Measurements from ENCODE around the gene COMTD1.

Gene COMTD1

GRCh38 chr10:75220274-75220673 lies 15.5 kb downstream of the COMTD1 start:
- no peak for TF ChIP-seq PATZ1 (CRISPR knock-in tag; IDR thresholded peaks at IDR 0.05; ENCODE audit: borderline replicate concordance)
- no peak for TF ChIP-seq BACH2 (CRISPR knock-in tag; IDR thresholded peaks at IDR 0.05; ENCODE audit: borderline replicate concordance)
- no peak for TF ChIP-seq ZNF70 (CRISPR knock-in tag; IDR thresholded peaks at IDR 0.05)
- TF ChIP-seq PPARA (CRISPR knock-in tag; IDR thresholded peaks at IDR 0.05; ENCODE audit: borderline replicate concordance): no peak
- TF ChIP-seq RARB (CRISPR knock-in tag; IDR thresholded peaks at IDR 0.05): no peak
- no peak for TF ChIP-seq ZFP30 (CRISPR knock-in tag; IDR thresholded peaks at IDR 0.05)
- no peak for TF ChIP-seq SNAI2 (CRISPR knock-in tag; IDR thresholded peaks at IDR 0.05)
- no peak for TF ChIP-seq TSHZ2 (CRISPR knock-in tag; IDR thresholded peaks at IDR 0.05)
- TF ChIP-seq CSRNP3 (CRISPR knock-in tag; IDR thresholded peaks at IDR 0.05): no peak
- no peak for TF ChIP-seq TOX (CRISPR knock-in tag; IDR thresholded peaks at IDR 0.05; ENCODE audit: borderline replicate concordance)
- no peak for TF ChIP-seq ARNTL (CRISPR knock-in tag; IDR thresholded peaks at IDR 0.05; ENCODE audit: borderline replicate concordance, low read depth)
- no peak for TF ChIP-seq ESRRG (CRISPR knock-in tag; IDR thresholded peaks at IDR 0.05)
- TF ChIP-seq ZFP3 (CRISPR knock-in tag; IDR thresholded peaks at IDR 0.05): no peak
- TF ChIP-seq CREB5 (CRISPR knock-in tag; IDR thresholded peaks at IDR 0.05; ENCODE audit: low read depth): no peak
- no peak for ATAC-seq

- no peak for ATAC-seq
- TF ChIP-seq CSRNP3 (CRISPR knock-in tag; IDR thresholded peaks at IDR 0.05) (no peak), TSHZ2 (CRISPR knock-in tag; IDR thresholded peaks at IDR 0.05) (no peak), TCF4 (CRISPR knock-in tag; IDR thresholded peaks at IDR 0.05; ENCODE audit: borderline replicate concordance) (no peak), ESRRG (CRISPR knock-in tag; IDR thresholded peaks at IDR 0.05) (no peak), ARNTL (CRISPR knock-in tag; IDR thresholded peaks at IDR 0.05; ENCODE audit: borderline replicate concordance, low read depth) (no peak), ZNF8 (CRISPR knock-in tag; IDR thresholded peaks at IDR 0.05) (no peak), BACH2 (CRISPR knock-in tag; IDR thresholded peaks at IDR 0.05; ENCODE audit: borderline replicate concordance) (no peak), CREB5 (CRISPR knock-in tag; IDR thresholded peaks at IDR 0.05; ENCODE audit: low read depth) (no peak), OSR1 (CRISPR knock-in tag; IDR thresholded peaks at IDR 0.05) (no peak), ZC3H10 (CRISPR knock-in tag; IDR thresholded peaks at IDR 0.05) (no peak), ISL1 (CRISPR knock-in tag; IDR thresholded peaks at IDR 0.05) (no peak)
Observed at GRCh38 chr10:75212343-75212742, 23.4 kb downstream of the COMTD1 start.
